Liver (tissue), 2 donors: ENCODE data around the gene ABHD12B.

Source experiments
- CTCF ChIP-seq: fragments of 150-350 bp; IDR thresholded peaks from 2 replicates; pipeline ENCODE4 v1.5.1; 2017; ENCODE audit warnings: improper control_type of control experiment, low read depth, low read length; ENCODE audit not compliant: missing input control
- ZBTB33 ChIP-seq: IDR thresholded peaks from 2 replicates; pipeline ENCODE4 v1.6.1; 2016; ENCODE audit warnings: antibody characterized with exemption
- donor health status: healthy.

GRCh38 chr14:50946234-50946935, 74.5 kb downstream of the ABHD12B start:
- TF ChIP-seq ZBTB33 (no peak), CTCF (no peak)
